ENCODE results near the gene HSF4.

- TF ChIP-seq CTCF (IDR thresholded peaks at IDR 0.05) (no peak), POLR2A (IDR thresholded peaks at IDR 0.05) (no peak)
Observed at GRCh38 chr16:67154578-67155294, 9.8 kb upstream of the HSF4 start.
